Measurements from ENCODE around the gene GHR. TPM values are rescaled to one million over a fixed set of nuclear protein-coding genes. Genes with fewer than 3 reads are reported as not detected.

GHR gene
- total RNA-seq, 4 donors from 2014 or later = 1.8 to 12.4 (median 3.7) TPM

- DNase-seq = no peak
- Histone ChIP-seq H3K27me3 (no peaks in the 10 kb centered on the region), H3K4me1 (peaks cover 0 to 5% (median under 1%) of the 10 kb centered on the region in 4 donors), H3K9me3 (no peaks in the 10 kb centered on the region), H3K27ac (no peak overlapping the region), H3K36me3 (no peaks in the 10 kb centered on the region), H3K4me3 (no peak overlapping the region)
- TF ChIP-seq POLR2A (IDR thresholded peaks at IDR 0.05) (no peak), CTCF (IDR thresholded peaks at IDR 0.05) (no peak)
These were observed 203.2 kb downstream of the GHR start for GRCh38 chr5:42626462-42626861.

GRCh38 chr5:42628821-42629220 is 205.6 kb downstream of the GHR start:
- no peak overlapping the region for H3K27ac ChIP-seq
- DNase-seq = no peak
- no peaks in the 10 kb centered on the region for H3K4me1 ChIP-seq
- no peaks in the 10 kb centered on the region for H3K27me3 ChIP-seq
- H3K9me3 ChIP-seq = no peaks in the 10 kb centered on the region
- H3K36me3 ChIP-seq = no peaks in the 10 kb centered on the region
- TF ChIP-seq CTCF (IDR thresholded peaks at IDR 0.05) = no peak
- TF ChIP-seq POLR2A (IDR thresholded peaks at IDR 0.05) = no peak
- no peak overlapping the region for H3K4me3 ChIP-seq

GRCh38 chr5:42629284-42629683 is 206.0 kb downstream of the GHR start:
- H3K27me3 ChIP-seq = no peaks in the 10 kb centered on the region
- no peak overlapping the region for H3K27ac ChIP-seq
- no peak for DNase-seq
- no peaks in the 10 kb centered on the region for H3K36me3 ChIP-seq
- H3K4me1 ChIP-seq = no peaks in the 10 kb centered on the region
- no peaks in the 10 kb centered on the region for H3K9me3 ChIP-seq
- no peak overlapping the region for H3K4me3 ChIP-seq
- no peak for TF ChIP-seq CTCF (IDR thresholded peaks at IDR 0.05)
- TF ChIP-seq POLR2A (IDR thresholded peaks at IDR 0.05) = no peak

- Histone ChIP-seq H3K27me3 (no peaks in the 10 kb centered on the region), H3K4me1 (no peaks in the 10 kb centered on the region), H3K9me3 (no peaks in the 10 kb centered on the region), H3K4me3 (no peak overlapping the region), H3K27ac (no peak overlapping the region), H3K36me3 (no peaks in the 10 kb centered on the region)
- DNase-seq = no peak
- TF ChIP-seq CTCF (IDR thresholded peaks at IDR 0.05) = no peak
- no peak for TF ChIP-seq POLR2A (IDR thresholded peaks at IDR 0.05)
These were observed 208.0 kb downstream of the GHR start for GRCh38 chr5:42631241-42631640.

- no peaks in the 10 kb centered on the region for H3K36me3 ChIP-seq
These were observed 209.2 kb downstream of the GHR start for GRCh38 chr5:42632354-42632900.

More at GRCh38 chr5:42632354-42632900, 209.2 kb downstream of the GHR start:
- Histone ChIP-seq H3K27me3 (no peaks in the 10 kb centered on the region), H3K27ac (no peak overlapping the region), H3K4me1 (no peaks in the 10 kb centered on the region), H3K9me3 (no peaks in the 10 kb centered on the region), H3K4me3 (no peak overlapping the region)
- TF ChIP-seq POLR2A (IDR thresholded peaks at IDR 0.05) (no peak), CTCF (IDR thresholded peaks at IDR 0.05) (no peak)
- DNase-seq = no peak
